Activated CD8-positive, alpha-beta T cell treated with anti-CD3 and anti-CD28 coated beads for 36 hours (primary cell): ENCODE data around the gene CYB561. TPM values are rescaled to one million over a fixed set of nuclear protein-coding genes. Genes with fewer than 3 reads are reported as not detected.

Experiments used
- ATAC-seq: fragments of 200-7000 bp; cut with Tn5 transposase; one replicate; pipeline ENCODE4 v1.10.0; 2021; ENCODE audit warnings: mild to moderate bottlenecking, moderate library complexity
- CTCF ChIA-PET: fragments of 350-600 bp; sonication (Branson Sonifier 250); formaldehyde crosslinking; loops from one replicate; lab custom pipeline; 2021; ENCODE audit warnings: antibody characterized with exemption; lab: Charles Lee
- POLR2A ChIA-PET: fragments of 350-600 bp; sonication (Branson Sonifier 250); formaldehyde crosslinking; loops from one replicate; lab custom pipeline; 2021; ENCODE audit warnings: antibody characterized with exemption; lab: Charles Lee
- DNase-seq: peaks from one replicate; pipeline ENCODE4 v3.0.0-alpha.2; 2020
- H3K27ac Mint-ChIP-seq: one replicate; pipeline ENCODE4 v1.8.0; 2021; ENCODE audit warnings: mild to moderate bottlenecking, mixed read lengths
- H3K27me3 Mint-ChIP-seq: one replicate; pipeline ENCODE4 v1.8.0; 2021; ENCODE audit warnings: mixed read lengths
- H3K36me3 Mint-ChIP-seq: one replicate; pipeline ENCODE4 v1.8.0; 2021; ENCODE audit warnings: low read depth, mixed read lengths
- H3K4me1 Mint-ChIP-seq: one replicate; pipeline ENCODE4 v1.8.0; 2021; ENCODE audit warnings: low read depth, mixed read lengths
- H3K4me3 Mint-ChIP-seq: one replicate; pipeline ENCODE4 v1.8.0; 2021; ENCODE audit warnings: mild to moderate bottlenecking, moderate library complexity, mixed read lengths
- H3K9me3 Mint-ChIP-seq: one replicate; pipeline ENCODE4 v1.8.0; 2021; ENCODE audit warnings: mixed read lengths
- intact Hi-C: fragments of 100-400 bp; cut with micrococcal nuclease; formaldehyde crosslinking; loops from one replicate; pipeline ENCODE4 v1.10.0; 2022
- total RNA-seq, 2 experiments: library from RNA; stranded (reverse); gene quantifications; one replicate each; pipeline ENCODE4 v1.2.3, GENCODE V29; 2021
- TF ChIP-seq, protein P1 (sequence below): fragments of 200-600 bp; IDR thresholded peaks from one replicate; pipeline ENCODE4 v1.8.0; 2022; ENCODE audit warnings: antibody characterized with exemption, mild to moderate bottlenecking

CYB561 gene
- total RNA-seq, 2 experiments from 2014 or later, result 1.5 to 2.2 TPM

DNA sequence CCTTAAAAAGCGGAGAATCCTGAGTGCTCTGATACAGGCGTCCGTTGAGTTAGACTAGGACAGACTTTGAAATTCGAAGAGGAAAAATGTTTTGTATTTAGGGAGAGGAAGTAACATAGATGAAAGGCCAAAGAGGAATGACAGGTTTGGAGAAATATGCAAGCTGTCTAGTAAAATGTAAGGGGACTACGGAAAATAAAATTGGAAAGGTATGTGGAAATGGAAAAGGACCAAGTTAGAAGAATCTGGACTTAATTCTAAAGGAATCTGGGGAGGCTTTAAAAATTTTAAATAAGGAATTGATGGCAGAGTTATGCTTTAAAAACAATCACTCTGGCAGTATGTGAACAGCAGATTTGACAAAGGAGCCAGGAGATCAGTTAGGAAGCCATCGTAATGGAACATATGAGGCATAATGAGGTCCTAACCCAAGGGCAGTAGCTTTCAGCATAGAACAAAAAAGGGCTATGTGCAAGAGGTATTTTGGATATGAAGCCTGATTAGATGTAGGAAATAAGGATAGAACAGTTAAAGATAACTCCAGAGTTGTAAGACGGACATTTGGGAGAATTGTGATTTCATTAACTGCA lies 38.3 kb downstream of the CYB561 start:
- DNase-seq, result no peak
- H3K27me3 Mint-ChIP-seq, result no peaks in the 10 kb centered on the region
- H3K27ac Mint-ChIP-seq, result no peak overlapping the region
- peaks cover 2% of the 10 kb centered on the region for H3K36me3 Mint-ChIP-seq
- peaks cover 3% of the 10 kb centered on the region for H3K4me1 Mint-ChIP-seq
- intact Hi-C loops, result loop anchor here (5.0 to 10.0 kb wide), 2 partner anchors 326 to 413 kb away; no protein-coding TSS in a partner anchor
- CTCF ChIA-PET, result interaction anchor here (0.7 to 4.4 kb wide), 23 partner anchors 10 to 735 kb away, joined by 3 to 44 read pairs (median 6); partner anchors contain the start of gene CYB561
- TF ChIP-seq, protein P1, sequence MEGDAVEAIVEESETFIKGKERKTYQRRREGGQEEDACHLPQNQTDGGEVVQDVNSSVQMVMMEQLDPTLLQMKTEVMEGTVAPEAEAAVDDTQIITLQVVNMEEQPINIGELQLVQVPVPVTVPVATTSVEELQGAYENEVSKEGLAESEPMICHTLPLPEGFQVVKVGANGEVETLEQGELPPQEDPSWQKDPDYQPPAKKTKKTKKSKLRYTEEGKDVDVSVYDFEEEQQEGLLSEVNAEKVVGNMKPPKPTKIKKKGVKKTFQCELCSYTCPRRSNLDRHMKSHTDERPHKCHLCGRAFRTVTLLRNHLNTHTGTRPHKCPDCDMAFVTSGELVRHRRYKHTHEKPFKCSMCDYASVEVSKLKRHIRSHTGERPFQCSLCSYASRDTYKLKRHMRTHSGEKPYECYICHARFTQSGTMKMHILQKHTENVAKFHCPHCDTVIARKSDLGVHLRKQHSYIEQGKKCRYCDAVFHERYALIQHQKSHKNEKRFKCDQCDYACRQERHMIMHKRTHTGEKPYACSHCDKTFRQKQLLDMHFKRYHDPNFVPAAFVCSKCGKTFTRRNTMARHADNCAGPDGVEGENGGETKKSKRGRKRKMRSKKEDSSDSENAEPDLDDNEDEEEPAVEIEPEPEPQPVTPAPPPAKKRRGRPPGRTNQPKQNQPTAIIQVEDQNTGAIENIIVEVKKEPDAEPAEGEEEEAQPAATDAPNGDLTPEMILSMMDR, result no peak
- H3K4me3 Mint-ChIP-seq, result no peak overlapping the region
- POLR2A ChIA-PET, result interaction anchor here (1.0 kb wide), 1 partner anchor 12 kb away, joined by 3 read pairs; no protein-coding TSS in a partner anchor
- ATAC-seq, result no peak
- H3K9me3 Mint-ChIP-seq, result no peaks in the 10 kb centered on the region

DNA sequence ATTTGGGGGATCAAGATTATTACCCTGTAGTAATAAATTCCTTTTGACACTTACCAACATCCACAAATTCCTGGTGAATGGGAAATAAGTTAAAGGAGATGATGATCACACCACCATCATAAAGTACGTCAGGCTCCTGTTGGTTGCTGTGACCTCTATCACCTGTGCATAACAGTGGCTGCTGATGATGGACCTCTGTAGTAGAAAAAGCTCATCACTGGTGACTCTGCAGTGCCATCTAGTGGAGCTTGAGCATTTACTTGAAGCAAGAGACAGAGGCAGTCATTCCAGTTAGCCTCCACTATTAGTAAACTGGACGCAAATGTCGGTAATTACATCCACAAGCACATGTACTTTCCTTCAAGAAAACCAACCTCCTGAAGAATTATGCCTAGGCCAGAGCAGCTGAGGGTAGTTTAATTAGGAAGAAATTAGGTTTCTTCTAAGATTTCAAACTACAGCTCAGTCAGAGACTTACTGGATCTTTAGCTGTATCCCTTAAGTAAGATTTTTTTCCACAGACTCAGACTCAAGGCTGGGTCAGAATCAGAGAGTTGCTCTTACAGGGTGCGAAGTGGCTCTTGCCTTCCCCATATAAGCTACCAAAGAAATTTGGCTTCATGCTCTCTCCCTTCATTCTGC lies 39.3 kb downstream of the CYB561 start:
- CTCF ChIA-PET, result interaction anchor here (0.6 to 4.4 kb wide), 69 partner anchors 8 to 816 kb away, joined by 3 to 44 read pairs (median 4); partner anchors contain the start of genes CYB561 and TANC2

DNA sequence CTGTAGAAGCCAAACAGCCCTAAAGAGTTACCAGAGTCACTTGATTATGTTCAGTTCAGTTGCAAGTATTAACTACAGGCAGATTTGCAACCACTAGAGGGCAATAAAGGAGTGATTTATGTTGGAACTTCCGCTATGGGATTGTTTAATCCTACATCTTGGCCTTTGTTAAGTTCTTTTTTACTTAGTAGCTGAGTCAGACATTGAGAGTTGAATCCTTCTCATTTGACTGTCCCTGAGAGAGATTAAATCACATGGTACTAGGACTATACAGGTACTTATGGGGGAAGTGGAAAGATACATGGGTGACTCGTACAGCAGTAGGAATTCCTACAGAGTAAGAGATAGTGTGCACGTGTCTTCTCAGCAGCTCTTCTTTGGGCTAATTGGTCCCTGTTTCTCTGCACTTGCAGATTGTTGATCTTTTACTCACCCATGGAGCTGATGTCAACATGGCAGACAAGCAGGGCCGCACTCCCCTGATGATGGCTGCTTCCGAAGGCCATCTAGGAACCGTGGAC lies 40.3 kb downstream of the CYB561 start:
- no peak overlapping the region for H3K27ac Mint-ChIP-seq
- TF ChIP-seq, protein P1, result peak; percentile 64
- no peaks in the 10 kb centered on the region for H3K9me3 Mint-ChIP-seq
- DNase-seq, result no peak
- POLR2A ChIA-PET, result interaction anchor here (1.4 kb wide), 1 partner anchor 13 kb away, joined by 5 read pairs; no protein-coding TSS in a partner anchor
- peaks cover 3% of the 10 kb centered on the region for H3K4me1 Mint-ChIP-seq
- peak; percentile 51 for ATAC-seq
- H3K27me3 Mint-ChIP-seq, result no peaks in the 10 kb centered on the region
- CTCF ChIA-PET, result interaction anchor here (1.0 to 4.4 kb wide), 34 partner anchors 8 to 733 kb away, joined by 3 to 44 read pairs (median 7); no protein-coding TSS in a partner anchor
- no peaks in the 10 kb centered on the region for H3K36me3 Mint-ChIP-seq
- intact Hi-C loops, result loop anchor here (5.0 to 10.0 kb wide), 2 partner anchors 324 to 411 kb away; no protein-coding TSS in a partner anchor
- no peak overlapping the region for H3K4me3 Mint-ChIP-seq

More for the DNA sequence above, 39.3 kb downstream of the CYB561 start:
- peak; percentile 87 for ATAC-seq
- TF ChIP-seq, protein P1, result peak; percentile 79
- no peaks in the 10 kb centered on the region for H3K36me3 Mint-ChIP-seq
- no peaks in the 10 kb centered on the region for H3K27me3 Mint-ChIP-seq
- POLR2A ChIA-PET, result interaction anchor here (0.5 to 1.4 kb wide), 3 partner anchors 11 to 486 kb away, joined by 3 to 5 read pairs (median 3); no protein-coding TSS in a partner anchor
- no peak overlapping the region for H3K4me3 Mint-ChIP-seq
- H3K9me3 Mint-ChIP-seq, result no peaks in the 10 kb centered on the region
- intact Hi-C loops, result loop anchor here (5.0 to 10.0 kb wide), 2 partner anchors 325 to 412 kb away; no protein-coding TSS in a partner anchor
- H3K4me1 Mint-ChIP-seq, result peaks cover 3% of the 10 kb centered on the region
- no peak overlapping the region for H3K27ac Mint-ChIP-seq
- peak; percentile 87 for DNase-seq

DNA sequence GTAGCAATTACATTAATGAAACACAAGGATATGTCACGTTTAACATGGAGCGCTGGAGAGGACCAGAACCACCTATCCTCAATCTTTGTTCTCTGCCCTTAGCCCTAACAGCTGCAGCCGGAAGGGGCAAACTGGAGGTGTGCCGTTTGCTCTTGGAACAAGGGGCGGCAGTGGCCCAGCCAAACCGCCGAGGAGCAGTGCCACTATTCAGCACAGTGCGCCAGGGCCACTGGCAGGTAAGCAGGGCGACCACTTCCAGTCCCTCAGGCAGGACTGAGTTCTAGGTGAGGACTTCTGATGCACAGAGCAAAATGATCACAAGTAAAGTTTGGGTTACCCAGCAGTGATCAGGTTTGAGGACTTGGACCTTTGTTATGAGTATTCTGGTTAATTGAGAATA lies 41.1 kb downstream of the CYB561 start:
- Mint-ChIP-seq H3K4me3 (no peak overlapping the region), H3K4me1 (peaks cover 3% of the 10 kb centered on the region), H3K36me3 (no peaks in the 10 kb centered on the region), H3K9me3 (no peaks in the 10 kb centered on the region), H3K27ac (no peak overlapping the region), H3K27me3 (no peaks in the 10 kb centered on the region)
- intact Hi-C loops, result loop anchor here (5.0 to 10.0 kb wide), 2 partner anchors 323 to 410 kb away; no protein-coding TSS in a partner anchor
- DNase-seq (no peak), ATAC-seq (no peak)
- ChIA-PET CTCF (interaction anchor here (0.7 to 3.2 kb wide), 3 partner anchors 21 to 732 kb away, joined by 3 to 44 read pairs (median 27); no protein-coding TSS in a partner anchor), POLR2A (no interaction called here)
- TF ChIP-seq, protein P1, result no peak
